CD4-positive, alpha-beta T cell treated with Interleukin-2 at 100 ng/mL for 4 hours (primary cell): ENCODE measurements around the gene TRIM63.

ENCODE experiments used
- DNase-seq: peaks from one replicate; pipeline ENCODE4 v3.0.0-alpha.2; 2020; ENCODE audit warnings: low spot score

TRIM63 gene

DNA sequence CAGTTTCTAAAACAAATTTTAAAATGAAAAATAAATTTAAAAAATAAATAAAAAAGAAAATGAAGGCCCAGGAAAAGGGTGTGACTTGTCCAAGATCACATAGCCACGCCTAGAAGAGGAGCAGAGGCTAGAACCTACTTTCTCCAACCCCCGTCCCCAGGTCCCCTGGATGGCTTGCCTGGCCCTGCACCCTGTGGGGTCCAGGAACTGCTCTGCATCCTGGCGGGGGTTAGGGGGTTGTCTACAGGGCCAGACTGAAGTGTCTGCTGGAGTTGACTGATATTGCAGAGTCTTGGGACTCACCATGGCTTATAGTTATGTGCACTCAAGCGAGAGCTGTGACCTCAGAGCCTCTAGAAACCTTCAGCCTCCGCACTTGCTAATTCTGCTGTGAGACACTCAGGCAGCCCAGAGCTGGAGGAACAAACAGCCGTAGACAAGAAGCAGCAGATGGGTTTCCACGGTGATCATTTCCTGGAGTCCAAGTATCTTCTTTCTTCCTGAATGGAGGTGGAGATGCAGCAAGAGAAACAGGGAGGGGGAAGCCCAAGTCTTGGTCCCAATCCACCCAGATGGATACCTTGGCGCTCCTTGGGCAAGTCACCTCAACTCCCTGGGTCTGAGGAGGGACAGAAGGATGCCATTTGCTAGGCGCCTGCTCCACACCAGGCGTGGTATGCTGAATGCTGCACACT is 51.0 kb downstream of the TRIM63 start:
- DNase-seq, result no peak

GRCh38 chr1:26015358-26015757 is 52.1 kb downstream of the TRIM63 start:
- DNase-seq, result no peak

- DNase-seq, result no peak
Observed at GRCh38 chr1:26014179-26014578, 53.3 kb downstream of the TRIM63 start.

DNA sequence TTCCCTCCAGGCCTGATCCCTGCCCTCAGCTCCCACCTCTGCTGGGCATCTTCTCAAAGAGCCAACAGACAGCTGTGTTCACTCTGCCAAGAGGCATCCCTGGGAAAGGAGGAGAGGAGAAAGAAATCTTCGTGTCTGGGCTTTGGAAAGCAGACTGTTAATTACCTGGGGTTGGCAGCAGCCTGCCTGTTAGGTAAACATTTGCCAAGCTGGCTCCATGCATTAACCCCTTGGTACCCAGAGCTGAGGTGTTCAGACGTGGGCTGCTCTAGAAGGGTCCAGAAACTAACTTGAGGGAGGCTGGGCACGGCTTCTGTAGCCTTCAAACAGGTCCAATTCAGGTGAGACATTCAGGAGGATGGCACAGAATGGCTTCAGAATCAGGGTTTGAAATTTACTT is 54.6 kb downstream of the TRIM63 start:
- no peak for DNase-seq

DNA sequence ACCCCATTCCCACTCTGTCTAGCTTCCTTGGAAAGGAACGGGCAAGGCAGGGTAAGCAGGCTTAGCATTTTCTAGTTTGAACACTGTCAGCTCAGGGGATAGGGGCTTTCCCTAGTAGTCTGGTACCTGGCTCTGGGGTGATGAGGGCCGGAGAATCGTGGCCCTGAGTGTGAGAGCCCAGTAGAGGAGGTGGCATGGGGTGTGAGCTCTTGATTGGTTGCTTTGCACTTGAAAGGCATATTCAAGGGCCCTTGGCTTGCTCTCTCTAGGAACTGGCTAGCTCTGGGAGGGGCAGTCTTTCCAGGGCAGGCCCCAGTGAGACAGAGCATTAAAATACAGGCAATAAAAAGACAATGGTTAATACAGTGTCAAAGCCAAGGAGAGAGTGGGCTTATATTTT is 56.6 kb downstream of the TRIM63 start:
- DNase-seq, result no peak

- no peak for DNase-seq
Observed at GRCh38 chr1:26009796-26010447, 57.5 kb downstream of the TRIM63 start.

GRCh38 chr1:26006710-26007109 is 60.7 kb downstream of the TRIM63 start:
- DNase-seq, result no peak

DNA sequence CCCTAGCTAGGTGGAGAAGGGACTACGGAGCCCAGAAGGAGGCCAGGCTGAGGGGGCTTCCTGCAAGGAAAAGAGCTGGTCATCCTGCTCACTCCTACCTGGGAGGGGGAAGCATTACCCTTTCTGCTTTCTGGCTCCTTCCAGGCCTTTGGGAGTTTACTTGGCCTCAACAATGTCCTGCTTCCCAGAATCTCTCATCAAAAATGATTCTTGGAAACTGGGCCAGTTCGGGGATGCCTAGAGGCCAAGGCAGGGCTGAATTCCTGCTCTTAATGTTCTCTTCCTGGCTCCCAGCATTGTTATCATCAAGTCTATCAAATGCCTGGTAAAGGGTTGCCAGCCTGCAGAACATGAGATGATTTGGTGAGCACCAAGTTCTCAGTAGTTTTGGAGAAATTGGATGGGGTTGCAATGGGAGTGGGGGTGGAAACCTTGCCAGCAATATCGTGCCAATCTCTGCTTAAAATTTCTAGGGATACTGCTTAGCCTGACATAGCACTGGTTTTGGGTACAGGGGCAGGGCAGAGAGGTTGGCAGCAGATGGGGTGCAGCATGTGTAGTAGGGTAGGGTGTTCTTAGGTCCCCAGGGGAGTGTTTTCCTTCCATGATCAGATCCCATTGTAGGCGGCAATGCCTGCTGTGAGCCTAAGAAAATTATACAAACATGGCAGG is 61.9 kb downstream of the TRIM63 start:
- no peak for DNase-seq

DNA sequence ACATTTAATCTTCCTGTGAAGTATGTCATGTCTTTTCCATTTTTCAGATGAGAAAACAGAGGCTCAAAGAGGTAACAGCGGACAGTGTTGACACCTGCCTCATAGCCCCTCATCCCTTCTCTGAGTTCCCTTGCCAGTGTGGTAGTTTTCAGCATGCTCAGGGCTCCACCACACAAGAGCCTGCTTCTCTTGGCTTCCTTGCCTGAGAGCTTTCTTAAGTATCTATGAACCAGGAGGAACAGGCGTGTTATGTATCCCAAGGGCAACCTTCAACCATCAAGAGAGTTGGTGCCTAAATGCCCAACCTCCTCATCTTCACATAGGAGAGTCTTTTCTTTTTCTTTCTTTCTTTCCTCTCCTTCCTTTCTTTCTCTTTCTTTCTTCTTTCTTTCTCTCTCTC is 63.7 kb downstream of the TRIM63 start:
- no peak for DNase-seq

- DNase-seq, result no peak
Observed at GRCh38 chr1:26003262-26003661, 64.2 kb downstream of the TRIM63 start.
